ENCODE results near the gene EDA.

- TF ChIP-seq CTCF (conservative IDR thresholded peaks at IDR 0.05; ENCODE audit: low read length) (no peak), EZH2phosphoT487 (IDR thresholded peaks at IDR 0.05; ENCODE audit: borderline replicate concordance, low read depth, low read length) (no peak)
These were observed 228.7 kb downstream of the EDA start for GRCh38 chrX:69844636-69845035.

Measured in OCI-LY7 (cell line).